WTC11 (cell line): ENCODE results near the gene HSF5. TPM values are rescaled to one million over a fixed set of nuclear protein-coding genes. Genes with fewer than 3 reads are reported as not detected.

Experiments
- ATAC-seq: fragments of 200-7000 bp; cut with Tn5 transposase; 2 replicates; pipeline ENCODE4 v1.10.0; 2021; ENCODE audit warnings: mild to moderate bottlenecking, moderate library complexity
- CTCF ChIA-PET: fragments of 300-600 bp; sonication (Branson Sonifier 250); formaldehyde crosslinking; loops from one replicate; lab custom pipeline; 2021; ENCODE audit warnings: antibody characterized with exemption; lab: Charles Lee
- POLR2A ChIA-PET: fragments of 350-600 bp; sonication (Branson Sonifier 250); formaldehyde crosslinking; loops from one replicate; lab custom pipeline; 2021; ENCODE audit warnings: antibody characterized with exemption; lab: Charles Lee
- DNase-seq: peaks from one replicate; pipeline ENCODE4 v3.0.0; 2021; ENCODE audit warnings: low spot score
- H3K27ac Mint-ChIP-seq: 2 replicates; pipeline ENCODE4 v1.8.0; 2021; ENCODE audit warnings: mixed read lengths
- H3K27me3 Mint-ChIP-seq: 2 replicates; pipeline ENCODE4 v1.8.0; 2021; ENCODE audit warnings: low read depth, mild to moderate bottlenecking, moderate library complexity, mixed read lengths
- H3K36me3 Mint-ChIP-seq: 2 replicates; pipeline ENCODE4 v1.8.0; 2021; ENCODE audit warnings: mixed read lengths
- H3K4me1 Mint-ChIP-seq: 2 replicates; pipeline ENCODE4 v1.8.0; 2022; ENCODE audit warnings: mixed read lengths
- H3K4me3 Mint-ChIP-seq: 2 replicates; pipeline ENCODE4 v1.8.0; 2021; ENCODE audit warnings: mild to moderate bottlenecking, moderate library complexity, mixed read lengths
- H3K9me3 Mint-ChIP-seq: 2 replicates; pipeline ENCODE4 v1.8.0; 2021; ENCODE audit warnings: mixed read lengths
- AR ChIP-seq: fragments of 250-450 bp; sonication (Bioruptor Pico); IDR thresholded peaks from 2 replicates; pipeline ENCODE4 v1.9.0; 2021; ENCODE audit warnings: mild to moderate bottlenecking
- ARID4B ChIP-seq: sonication (generic); formaldehyde crosslinking; IDR thresholded peaks from 2 replicates; pipeline ENCODE4 v1.8.0; 2023; ENCODE audit warnings: missing genetic modification reagents, mild to moderate bottlenecking, borderline replicate concordance
- ATF1 ChIP-seq: sonication (generic); formaldehyde crosslinking; IDR thresholded peaks from 2 replicates; pipeline ENCODE4 v1.8.1; 2023; ENCODE audit warnings: mild to moderate bottlenecking, moderate library complexity, missing genetic modification reagents
- CBFB ChIP-seq: sonication (generic); formaldehyde crosslinking; IDR thresholded peaks from 2 replicates; pipeline ENCODE4 v1.8.1; 2022; ENCODE audit warnings: mild to moderate bottlenecking, low read depth, missing genetic modification reagents
- E2F5 ChIP-seq: sonication (generic); formaldehyde crosslinking; IDR thresholded peaks from 2 replicates; pipeline ENCODE4 v1.8.1; 2022; ENCODE audit warnings: mild to moderate bottlenecking, moderate library complexity, missing genetic modification reagents
- EMX1 ChIP-seq: fragments of 250-450 bp; sonication (Bioruptor Pico); IDR thresholded peaks from 2 replicates; pipeline ENCODE4 v1.8.0; 2021; ENCODE audit warnings: mild to moderate bottlenecking
- ERG ChIP-seq: fragments of 250-450 bp; sonication (Bioruptor Pico); IDR thresholded peaks from 2 replicates; pipeline ENCODE4 v1.8.0; 2021; ENCODE audit warnings: mild to moderate bottlenecking
- FOXK1 ChIP-seq: sonication (generic); formaldehyde crosslinking; IDR thresholded peaks from 2 replicates; pipeline ENCODE4 v1.8.0; 2022; ENCODE audit warnings: mild to moderate bottlenecking, moderate library complexity, missing genetic modification reagents
- FOXP4 ChIP-seq: sonication (generic); formaldehyde crosslinking; IDR thresholded peaks from 2 replicates; pipeline ENCODE4 v1.8.0; 2022; ENCODE audit warnings: mild to moderate bottlenecking, missing genetic modification reagents
- GRHL2 ChIP-seq: fragments of 250-450 bp; sonication (Bioruptor Pico); IDR thresholded peaks from 2 replicates; pipeline ENCODE4 v1.8.0; 2022; ENCODE audit warnings: mild to moderate bottlenecking, moderate library complexity; ENCODE audit not compliant: insufficient replicate concordance, severe bottlenecking
- NFE2L1 ChIP-seq: sonication (generic); formaldehyde crosslinking; IDR thresholded peaks from 2 replicates; pipeline ENCODE4 v1.8.1; 2023; ENCODE audit warnings: missing genetic modification reagents
- NR3C1 ChIP-seq: sonication (generic); formaldehyde crosslinking; conservative IDR thresholded peaks from 2 replicates; pipeline ENCODE4 v1.8.1; 2023; ENCODE audit warnings: low read depth, mild to moderate bottlenecking, missing genetic modification reagents
- SMAD4 ChIP-seq: sonication (generic); formaldehyde crosslinking; IDR thresholded peaks from 2 replicates; pipeline ENCODE4 v1.8.0; 2022; ENCODE audit warnings: mild to moderate bottlenecking, missing genetic modification reagents
- SP1 ChIP-seq: sonication (generic); formaldehyde crosslinking; conservative IDR thresholded peaks from 2 replicates; pipeline ENCODE4 v1.8.1; 2022; ENCODE audit warnings: missing genetic modification reagents
- ZBTB43 ChIP-seq: sonication (generic); formaldehyde crosslinking; IDR thresholded peaks from 2 replicates; pipeline ENCODE4 v1.8.1; 2023; ENCODE audit warnings: mild to moderate bottlenecking, missing genetic modification reagents
- ZNF396 ChIP-seq: fragments of 250-450 bp; sonication (Bioruptor Pico); IDR thresholded peaks from 2 replicates; pipeline ENCODE4 v1.8.0; 2021; ENCODE audit warnings: mild to moderate bottlenecking, moderate library complexity, borderline replicate concordance
- ZNF416 ChIP-seq: fragments of 250-450 bp; sonication (Bioruptor Pico); IDR thresholded peaks from 2 replicates; pipeline ENCODE4 v1.9.0; 2021; ENCODE audit warnings: mild to moderate bottlenecking, inconsistent platforms
- total RNA-seq: library from RNA; stranded (reverse); gene quantifications from 3 replicates; pipeline ENCODE4 v1.2.3, GENCODE V29; 2021

HSF5 gene
- total RNA-seq, 1 experiment from 2014 or later = 0.09 TPM

GRCh38 chr17:58508341-58509067 lies 20.3 kb upstream of the HSF5 start:
- POLR2A ChIA-PET = no interaction called here
- TF ChIP-seq ATF1 (no peak), AR (CRISPR knock-in tag) (no peak), EMX1 (no peak), ERG (CRISPR knock-in tag) (no peak), ARID4B (CRISPR knock-in tag) (no peak), SP1 (CRISPR knock-in tag) (no peak), E2F5 (CRISPR knock-in tag) (no peak), ZNF416 (CRISPR knock-in tag) (no peak), CBFB (CRISPR knock-in tag) (no peak), ZBTB43 (CRISPR knock-in tag) (no peak), SMAD4 (CRISPR knock-in tag) (no peak), FOXP4 (CRISPR knock-in tag) (no peak), ZNF396 (CRISPR knock-in tag) (no peak), FOXK1 (no peak), GRHL2 (CRISPR knock-in tag) (no peak), NR3C1 (CRISPR knock-in tag) (no peak), NFE2L1 (CRISPR knock-in tag) (no peak)
- TF ChIP-seq, all 79 proteins: peak for 0
- no peaks in the 10 kb centered on the region for H3K9me3 Mint-ChIP-seq
- peaks cover 63% of the 10 kb centered on the region for H3K36me3 Mint-ChIP-seq
- no peak overlapping the region for H3K4me3 Mint-ChIP-seq
- ATAC-seq (no peak), DNase-seq (no peak)
- CTCF ChIA-PET = no interaction called here
- H3K4me1 Mint-ChIP-seq = peaks cover 8% of the 10 kb centered on the region
- no peaks in the 10 kb centered on the region for H3K27me3 Mint-ChIP-seq
- H3K27ac Mint-ChIP-seq = no peak overlapping the region
